A549 (cell line): Measurements from ENCODE around the gene OR1J1. TPM values are rescaled to one million over a fixed set of nuclear protein-coding genes. Genes with fewer than 3 reads are reported as not detected.

Source experiments
- ATAC-seq, 2 experiments: fragments of 200-7000 bp in 1 of 2; fragments of >200 bp in 1 of 2; cut with Nextera tagmentation in 1 of 2; cut with Tn5 transposase in 1 of 2; 3 replicates each; pipeline versions ENCODE4 v1.8.0 to v1.9.1; 2018 to 2020; ENCODE audit warnings: mild to moderate bottlenecking in 1 of 2, moderate library complexity in 1 of 2
- CTCF ChIA-PET: fragments of 300-600 bp; sonication (Branson Sonifier 250); formaldehyde crosslinking; extraction: SDS; loops from one replicate; lab custom pipeline; 2021; ENCODE audit warnings: antibody characterized with exemption, inconsistent platforms; lab: Yijun Ruan, JAX
- POLR2A ChIA-PET: fragments of 350-600 bp; formaldehyde crosslinking; extraction: SDS; loops from one replicate; lab custom pipeline; 2021; ENCODE audit warnings: antibody characterized with exemption, inconsistent platforms; lab: Yijun Ruan, JAX
- DNase-seq, 2 experiments: peaks; one replicate each; pipeline versions ENCODE4 v3.0.0 to v3.0.0-alpha.2; 2011 to 2016; ENCODE audit warnings: low read depth in 1 of 2, low spot score in 1 of 2
- FAIRE-seq: peaks from 2 replicates; lab custom pipeline; 2011; peaks lifted over from hg19 to GRCh38; lab: Jason Lieb, UNC
- H3K27ac ChIP-seq, 2 experiments: fragments of >200 bp; sonication (Bioruptor Twin); formaldehyde crosslinking; 3 replicates each; pipeline ENCODE4 v1.5.1; 2016 to 2017
- H3K4me1 ChIP-seq: fragments of >200 bp; sonication (Bioruptor Twin); formaldehyde crosslinking; 3 replicates; pipeline ENCODE4 v1.6.1; 2016
- H3K4me2 ChIP-seq: fragments of >200 bp; sonication (Bioruptor Twin); formaldehyde crosslinking; 3 replicates; pipeline ENCODE4 v1.6.1; 2016
- H3K4me3 ChIP-seq: fragments of >200 bp; sonication (Bioruptor Twin); formaldehyde crosslinking; 3 replicates; pipeline ENCODE4 v1.5.1; 2016
- H3K9me3 ChIP-seq: fragments of >200 bp; sonication (Bioruptor Twin); formaldehyde crosslinking; 3 replicates; pipeline ENCODE4 v1.6.1; 2016
- CBX8 ChIP-seq: fragments of 200-600 bp; sonication (generic); IDR thresholded peaks from 2 replicates; pipeline ENCODE4 v1.6.1; 2016
- CHD2 ChIP-seq: fragments of 150-350 bp; IDR thresholded peaks from 2 replicates; pipeline ENCODE4 v1.6.1; 2014; ENCODE audit warnings: low read length; ENCODE audit not compliant: partially characterized antibody
- EP300 ChIP-seq, 2 experiments: fragments of >200 bp; sonication (Bioruptor Twin); formaldehyde crosslinking; IDR thresholded peaks; 2 replicates in 1 of 2; 3 replicates in 1 of 2; pipeline ENCODE4 v1.6.1; 2016 to 2017
- ESRRA ChIP-seq: fragments of 150-350 bp; IDR thresholded peaks from 2 replicates; pipeline ENCODE4 v1.6.1; 2014; ENCODE audit warnings: mild to moderate bottlenecking, low read length, borderline replicate concordance
- GATA3 ChIP-seq: IDR thresholded peaks from 2 replicates; pipeline ENCODE4 v1.6.1; 2012; ENCODE audit warnings: borderline replicate concordance
- HEYL ChIP-seq: fragments of 250-450 bp; sonication (Bioruptor Pico); IDR thresholded peaks from 2 replicates; pipeline ENCODE4 v1.8.0; 2021; ENCODE audit warnings: mild to moderate bottlenecking, moderate library complexity
- JUN ChIP-seq, 2 experiments: fragments of >200 bp; sonication (Bioruptor Twin); formaldehyde crosslinking; IDR thresholded peaks; 2 replicates in 1 of 2; 3 replicates in 1 of 2; pipeline ENCODE4 v1.6.1; 2016 to 2017
- MYC ChIP-seq: IDR thresholded peaks from 2 replicates; pipeline ENCODE4 v1.6.1; 2012; ENCODE audit warnings: mild to moderate bottlenecking, inconsistent platforms, low read length, improper control_type of control experiment, borderline replicate concordance
- NPAS2 ChIP-seq: fragments of 250-450 bp; sonication (Bioruptor Pico); IDR thresholded peaks from 2 replicates; pipeline ENCODE4 v1.8.0; 2022; ENCODE audit warnings: mild to moderate bottlenecking, moderate library complexity, borderline replicate concordance
- NR3C1 ChIP-seq: fragments of >200 bp; sonication (Bioruptor Twin); formaldehyde crosslinking; IDR thresholded peaks from 3 replicates; pipeline ENCODE4 v1.6.1; 2017
- POLR2A ChIP-seq: IDR thresholded peaks from 2 replicates; pipeline ENCODE4 v1.6.1; 2012; ENCODE audit warnings: mild to moderate bottlenecking, low read length
- POLR2AphosphoS2 ChIP-seq: conservative IDR thresholded peaks from 2 replicates; pipeline ENCODE4 v1.6.1; 2012; ENCODE audit warnings: low read length, improper control_type of control experiment, inconsistent platforms
- RAD21 ChIP-seq, 2 experiments: fragments of >200 bp in 1 of 2; sonication (Bioruptor Twin) in 1 of 2; formaldehyde crosslinking in 1 of 2; IDR thresholded peaks in 1 of 2; conservative IDR thresholded peaks in 1 of 2; 2 replicates in 1 of 2; 3 replicates in 1 of 2; pipeline ENCODE4 v1.6.1; 2012 to 2018; ENCODE audit warnings: inconsistent platforms in 1 of 2
- RCOR1 ChIP-seq: fragments of 150-350 bp; IDR thresholded peaks from 2 replicates; pipeline ENCODE4 v1.6.1; 2014; ENCODE audit warnings: antibody characterized with exemption, low read length, low read depth
- RFX5 ChIP-seq: fragments of 450-650 bp; IDR thresholded peaks from 2 replicates; pipeline ENCODE4 v1.7.1; 2014; ENCODE audit warnings: antibody characterized with exemption, mild to moderate bottlenecking, moderate library complexity
- ZC3H11A ChIP-seq: fragments of 450-650 bp; IDR thresholded peaks from 2 replicates; pipeline ENCODE4 v1.6.1; 2014; ENCODE audit warnings: antibody characterized with exemption, mild to moderate bottlenecking
- ZSCAN20 ChIP-seq: fragments of 250-450 bp; sonication (Bioruptor Pico); IDR thresholded peaks from 2 replicates; pipeline ENCODE4 v1.8.0; 2022; ENCODE audit warnings: mild to moderate bottlenecking, moderate library complexity
- WGBS: methylation state at CpG from one replicate; pipeline ENCODE4 v1.1.6; 2017; ENCODE audit errors: missing lambda C conversion rate; 5-methylcytosine and 5-hydroxymethylcytosine counted together
- polyA plus RNA-seq, 4 experiments: library from polyadenylated mRNA; depleted of rRNA in 3 of 4; stranded (reverse); fragments of >200 nt; fragmentation: RNase III in 1 of 4; extraction: RNeasy Plus Mini Kit Qiagen cat#74134 plus additional on column Dnase treatment in 1 of 4; gene quantifications; 2 replicates in 3 of 4; 3 replicates in 1 of 4; pipeline ENCODE4 v1.2.3, GENCODE V29; 2011 to 2017
- TF ChIP-seq, protein P1 (sequence below): fragments of 150-350 bp; IDR thresholded peaks from 2 replicates; pipeline ENCODE4 v1.6.1; 2014; ENCODE audit warnings: low read depth, mild to moderate bottlenecking, low read length
- TF ChIP-seq, protein P2 (sequence below): fragments of >200 bp; sonication (Bioruptor Twin); formaldehyde crosslinking; IDR thresholded peaks from 3 replicates; pipeline ENCODE4 v1.5.1; 2016
- TF ChIP-seq, protein P3 (sequence below): fragments of >200 bp; sonication (Bioruptor Twin); formaldehyde crosslinking; IDR thresholded peaks from 2 replicates; pipeline ENCODE4 v1.6.1; 2016
- TF ChIP-seq, protein P4 (sequence below): IDR thresholded peaks from 2 replicates; pipeline ENCODE4 v1.6.1; 2012; ENCODE audit warnings: low read depth, borderline replicate concordance
- TF ChIP-seq, protein P5 (sequence below): fragments of 250-450 bp; sonication (Bioruptor Pico); IDR thresholded peaks from 2 replicates; pipeline ENCODE4 v1.5.0; 2021; ENCODE audit warnings: mild to moderate bottlenecking, moderate library complexity, borderline replicate concordance

OR1J1 gene
- polyA plus RNA-seq, 2 of the 4 experiments (the other 2 are of a cell fraction), result not detected

DNA sequence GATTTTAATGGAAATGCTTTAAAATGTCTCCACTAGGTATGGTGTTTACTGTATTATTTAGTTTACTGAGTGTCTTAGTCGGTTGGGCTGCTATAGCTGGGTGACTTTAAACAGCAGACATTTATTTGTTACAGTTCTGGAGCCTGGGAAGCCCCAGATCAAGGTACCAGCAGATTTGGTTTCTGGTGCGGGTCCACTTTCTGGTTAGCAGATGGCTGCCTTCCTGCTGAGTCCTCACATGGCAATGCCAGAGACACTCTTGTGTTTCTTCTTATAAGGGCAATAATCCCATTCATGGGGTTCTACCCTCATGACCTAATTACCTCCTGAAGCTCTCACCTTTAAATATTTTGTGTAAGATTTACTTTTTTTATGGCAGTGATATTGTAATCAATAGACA lies 40.5 kb upstream of the OR1J1 start:
- H3K9me3 ChIP-seq, result no peaks in the 10 kb centered on the region
- FAIRE-seq (no peak), ATAC-seq (no peak), DNase-seq (no peak)
- TF ChIP-seq CBX8 (no peak), POLR2A (no peak)
- TF ChIP-seq, protein P1, sequence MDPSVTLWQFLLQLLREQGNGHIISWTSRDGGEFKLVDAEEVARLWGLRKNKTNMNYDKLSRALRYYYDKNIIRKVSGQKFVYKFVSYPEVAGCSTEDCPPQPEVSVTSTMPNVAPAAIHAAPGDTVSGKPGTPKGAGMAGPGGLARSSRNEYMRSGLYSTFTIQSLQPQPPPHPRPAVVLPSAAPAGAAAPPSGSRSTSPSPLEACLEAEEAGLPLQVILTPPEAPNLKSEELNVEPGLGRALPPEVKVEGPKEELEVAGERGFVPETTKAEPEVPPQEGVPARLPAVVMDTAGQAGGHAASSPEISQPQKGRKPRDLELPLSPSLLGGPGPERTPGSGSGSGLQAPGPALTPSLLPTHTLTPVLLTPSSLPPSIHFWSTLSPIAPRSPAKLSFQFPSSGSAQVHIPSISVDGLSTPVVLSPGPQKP, result no peak
- no peaks in the 10 kb centered on the region for H3K4me1 ChIP-seq
- WGBS, result 5% methylated on average over 2 of the region's 2 CpGs
- CTCF ChIA-PET, result no interaction called here
- H3K27ac ChIP-seq, result no peak overlapping the region
- H3K4me2 ChIP-seq, result no peak overlapping the region
- POLR2A ChIA-PET, result no interaction called here
- H3K4me3 ChIP-seq, result no peak overlapping the region

DNA sequence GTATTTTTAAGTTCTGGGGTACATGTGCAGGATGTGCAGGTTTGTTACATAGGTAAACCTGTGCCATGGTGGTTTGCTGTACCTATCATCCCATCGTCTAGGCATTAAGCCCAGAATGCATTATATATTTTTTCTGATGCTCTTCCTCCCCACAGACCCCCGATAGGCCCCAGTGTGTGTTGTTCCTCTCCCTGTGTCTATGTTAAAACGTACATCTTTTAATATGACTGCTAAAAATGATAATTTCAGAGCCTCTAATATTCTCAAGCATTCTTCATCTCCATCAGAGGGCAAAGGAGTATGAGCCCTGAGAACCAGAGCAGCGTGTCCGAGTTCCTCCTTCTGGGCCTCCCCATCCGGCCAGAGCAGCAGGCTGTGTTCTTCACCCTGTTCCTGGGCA lies 32.8 kb upstream of the OR1J1 start, which contains the start of gene OR1J2:
Gene OR1J2, plus strand, starts transcription at position 301 of the 400 bp plus-strand sequence. Its CDS starts 0 bp downstream, at position 301.
- TF ChIP-seq CHD2 (no peak), NR3C1 (no peak), ESRRA (no peak), GATA3 (no peak), ZC3H11A (no peak), RAD21 (conservative IDR thresholded peaks at IDR 0.05 in 1 of 2, IDR thresholded peaks at IDR 0.05 in 1 of 2) (no peak), ZSCAN20 (no peak), POLR2A (no peak), MYC (no peak), HEYL (no peak), RCOR1 (no peak), EP300 (IDR thresholded peaks at IDR 0.05) (no peak), JUN (IDR thresholded peaks at IDR 0.05) (no peak), POLR2AphosphoS2 (no peak), RFX5 (no peak), NPAS2 (CRISPR knock-in tag) (no peak)
- TF ChIP-seq, protein P2, sequence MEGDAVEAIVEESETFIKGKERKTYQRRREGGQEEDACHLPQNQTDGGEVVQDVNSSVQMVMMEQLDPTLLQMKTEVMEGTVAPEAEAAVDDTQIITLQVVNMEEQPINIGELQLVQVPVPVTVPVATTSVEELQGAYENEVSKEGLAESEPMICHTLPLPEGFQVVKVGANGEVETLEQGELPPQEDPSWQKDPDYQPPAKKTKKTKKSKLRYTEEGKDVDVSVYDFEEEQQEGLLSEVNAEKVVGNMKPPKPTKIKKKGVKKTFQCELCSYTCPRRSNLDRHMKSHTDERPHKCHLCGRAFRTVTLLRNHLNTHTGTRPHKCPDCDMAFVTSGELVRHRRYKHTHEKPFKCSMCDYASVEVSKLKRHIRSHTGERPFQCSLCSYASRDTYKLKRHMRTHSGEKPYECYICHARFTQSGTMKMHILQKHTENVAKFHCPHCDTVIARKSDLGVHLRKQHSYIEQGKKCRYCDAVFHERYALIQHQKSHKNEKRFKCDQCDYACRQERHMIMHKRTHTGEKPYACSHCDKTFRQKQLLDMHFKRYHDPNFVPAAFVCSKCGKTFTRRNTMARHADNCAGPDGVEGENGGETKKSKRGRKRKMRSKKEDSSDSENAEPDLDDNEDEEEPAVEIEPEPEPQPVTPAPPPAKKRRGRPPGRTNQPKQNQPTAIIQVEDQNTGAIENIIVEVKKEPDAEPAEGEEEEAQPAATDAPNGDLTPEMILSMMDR, result no peak
- TF ChIP-seq, protein P3, sequence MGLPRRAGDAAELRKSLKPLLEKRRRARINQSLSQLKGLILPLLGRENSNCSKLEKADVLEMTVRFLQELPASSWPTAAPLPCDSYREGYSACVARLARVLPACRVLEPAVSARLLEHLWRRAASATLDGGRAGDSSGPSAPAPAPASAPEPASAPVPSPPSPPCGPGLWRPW, result no peak
- TF ChIP-seq, protein P4, sequence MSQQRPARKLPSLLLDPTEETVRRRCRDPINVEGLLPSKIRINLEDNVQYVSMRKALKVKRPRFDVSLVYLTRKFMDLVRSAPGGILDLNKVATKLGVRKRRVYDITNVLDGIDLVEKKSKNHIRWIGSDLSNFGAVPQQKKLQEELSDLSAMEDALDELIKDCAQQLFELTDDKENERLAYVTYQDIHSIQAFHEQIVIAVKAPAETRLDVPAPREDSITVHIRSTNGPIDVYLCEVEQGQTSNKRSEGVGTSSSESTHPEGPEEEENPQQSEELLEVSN, result no peak
- TF ChIP-seq, protein P5, sequence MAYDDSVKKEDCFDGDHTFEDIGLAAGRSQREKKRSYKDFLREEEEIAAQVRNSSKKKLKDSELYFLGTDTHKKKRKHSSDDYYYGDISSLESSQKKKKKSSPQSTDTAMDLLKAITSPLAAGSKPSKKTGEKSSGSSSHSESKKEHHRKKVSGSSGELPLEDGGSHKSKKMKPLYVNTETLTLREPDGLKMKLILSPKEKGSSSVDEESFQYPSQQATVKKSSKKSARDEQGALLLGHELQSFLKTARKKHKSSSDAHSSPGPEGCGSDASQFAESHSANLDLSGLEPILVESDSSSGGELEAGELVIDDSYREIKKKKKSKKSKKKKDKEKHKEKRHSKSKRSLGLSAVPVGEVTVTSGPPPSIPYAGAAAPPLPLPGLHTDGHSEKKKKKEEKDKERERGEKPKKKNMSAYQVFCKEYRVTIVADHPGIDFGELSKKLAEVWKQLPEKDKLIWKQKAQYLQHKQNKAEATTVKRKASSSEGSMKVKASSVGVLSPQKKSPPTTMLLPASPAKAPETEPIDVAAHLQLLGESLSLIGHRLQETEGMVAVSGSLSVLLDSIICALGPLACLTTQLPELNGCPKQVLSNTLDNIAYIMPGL (CRISPR knock-in tag), result no peak
- Histone ChIP-seq H3K4me3 (no peak within 1 kb of the TSS), H3K27ac (no peak within 1 kb of the TSS), H3K4me1 (no peaks in the 10 kb centered on the region), H3K4me2 (no peak within 1 kb of the TSS), H3K9me3 (no peaks in the 10 kb centered on the region)
- ATAC-seq (no peak), DNase-seq (no peak), FAIRE-seq (no peak)
- ChIA-PET POLR2A (no interaction called here), CTCF (no interaction called here)
- 33% methylated on average over 6 of the region's 6 CpGs for WGBS
